ENCODE data around the gene FCSK.

- TF ChIP-seq CTCF (IDR thresholded peaks at IDR 0.05): no peak
- TF ChIP-seq POLR2A (IDR thresholded peaks at IDR 0.05): no peak
Observed at GRCh38 chr16:70416748-70417616, 37.4 kb upstream of the FCSK start.

All from body of pancreas (tissue), 4 donors.